GM21528 (cell line): Measurements from ENCODE around the gene NPAS1.

Experiments used
- ATAC-seq: cut with Tn5 transposase; IDR thresholded peaks from one replicate; pipeline ENCODE4 v1.9.1; 2021; ENCODE audit warnings: mild to moderate bottlenecking, moderate library complexity; ENCODE audit not compliant: unreplicated experiment, low FRiP score

Gene NPAS1

DNA sequence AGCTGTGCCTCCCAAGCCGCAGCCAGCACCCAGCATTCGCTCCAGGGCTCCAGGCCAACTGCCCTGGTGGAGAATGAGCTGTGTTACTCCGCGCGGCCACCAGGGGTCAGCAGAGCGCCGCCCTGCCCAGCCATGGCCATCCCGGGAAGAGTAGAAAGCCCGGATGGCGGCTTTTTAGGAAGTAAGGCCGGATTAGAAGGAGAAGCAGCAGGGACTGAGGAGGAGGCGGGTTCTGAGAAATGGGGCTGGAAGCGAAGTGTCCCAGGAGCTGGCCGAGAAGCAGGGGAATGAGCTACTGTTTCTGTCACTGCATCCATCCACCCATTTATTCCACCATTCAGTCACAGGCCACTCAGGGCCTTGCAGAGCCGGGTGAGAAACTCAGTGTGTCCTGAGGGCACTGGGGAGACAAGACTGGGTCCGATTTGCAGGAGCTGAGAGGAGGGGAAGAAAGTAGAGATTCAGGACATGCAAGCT lies 6.6 kb upstream of the NPAS1 start:
- no peak for ATAC-seq

DNA sequence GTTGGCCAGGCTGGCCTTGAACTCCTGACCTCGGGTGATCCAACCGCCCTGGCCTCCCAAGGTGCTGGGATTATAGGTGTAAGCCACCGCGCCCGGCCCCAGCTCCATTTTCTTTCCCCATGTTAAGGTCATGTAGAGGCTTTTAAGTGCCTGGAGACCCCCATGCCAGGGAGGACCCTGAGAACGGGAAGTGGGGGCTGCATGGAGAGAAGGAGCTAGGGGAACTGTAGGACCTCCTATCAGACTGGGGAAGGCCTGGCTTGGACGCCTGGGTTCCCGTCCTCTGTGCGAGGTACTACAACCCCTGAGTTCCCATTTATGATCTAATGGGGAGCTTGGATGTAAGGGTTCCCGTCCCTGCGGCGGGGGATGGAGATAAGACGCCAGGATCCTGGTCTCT lies 714 bp upstream of the NPAS1 start:
- no peak for ATAC-seq

DNA sequence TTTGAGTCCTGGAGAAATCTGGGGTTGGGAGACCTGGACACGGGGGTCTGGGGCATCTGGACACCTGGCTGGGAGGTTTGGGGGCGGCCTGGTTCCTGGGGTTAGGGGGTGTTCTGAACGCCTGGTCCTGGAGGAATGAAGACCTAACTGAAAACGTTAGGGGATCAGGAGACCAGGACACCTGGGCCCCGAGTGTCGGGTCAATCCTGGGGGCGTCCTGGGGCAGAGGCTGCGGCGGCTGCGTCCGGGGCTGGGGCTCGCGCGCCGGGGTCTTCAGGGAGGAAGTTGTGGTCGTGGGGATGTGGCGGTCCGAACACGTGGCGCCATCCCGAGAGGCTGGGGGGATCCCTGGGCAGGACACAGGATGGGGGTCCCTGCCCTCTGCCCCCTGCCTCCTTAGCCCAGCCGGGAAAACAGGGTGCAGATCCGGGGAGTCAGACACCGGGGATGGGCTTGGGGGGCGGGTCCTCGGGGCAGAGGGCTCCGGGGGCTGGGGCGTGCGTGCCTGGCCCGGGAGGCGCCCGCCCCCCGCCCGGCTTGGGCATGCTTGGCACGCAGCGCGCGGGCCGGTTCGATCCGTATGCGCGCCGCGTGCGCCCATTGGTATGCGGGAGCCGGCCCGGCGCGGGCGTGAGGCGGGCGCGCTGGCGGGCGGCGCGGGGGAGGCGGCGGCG lies 632 bp downstream of the NPAS1 start:
- ATAC-seq: no peak

DNA sequence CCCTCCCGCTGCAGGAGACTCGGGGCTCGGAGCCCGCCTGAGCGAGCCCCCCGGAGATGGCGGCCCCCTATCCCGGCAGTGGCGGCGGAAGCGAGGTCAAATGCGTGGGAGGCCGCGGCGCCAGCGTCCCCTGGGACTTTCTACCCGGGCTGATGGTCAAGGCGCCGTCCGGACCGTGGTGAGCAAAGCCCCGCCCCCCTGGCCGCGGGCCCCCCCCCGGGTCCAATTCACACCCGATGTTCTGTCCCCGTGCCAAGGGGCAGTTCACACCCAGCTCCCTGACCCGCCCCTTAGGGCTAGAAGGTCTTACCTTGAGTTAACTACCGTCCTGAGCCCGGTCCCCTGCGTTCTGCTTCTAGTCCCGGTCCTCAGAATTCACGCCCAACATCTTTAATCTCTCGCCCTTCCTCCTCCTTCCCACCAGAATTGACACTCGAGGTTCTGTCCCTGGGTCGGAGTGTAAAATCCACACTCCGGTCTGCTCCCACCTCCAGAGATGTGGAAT lies 1.4 kb downstream of the NPAS1 start:
- no peak for ATAC-seq

DNA sequence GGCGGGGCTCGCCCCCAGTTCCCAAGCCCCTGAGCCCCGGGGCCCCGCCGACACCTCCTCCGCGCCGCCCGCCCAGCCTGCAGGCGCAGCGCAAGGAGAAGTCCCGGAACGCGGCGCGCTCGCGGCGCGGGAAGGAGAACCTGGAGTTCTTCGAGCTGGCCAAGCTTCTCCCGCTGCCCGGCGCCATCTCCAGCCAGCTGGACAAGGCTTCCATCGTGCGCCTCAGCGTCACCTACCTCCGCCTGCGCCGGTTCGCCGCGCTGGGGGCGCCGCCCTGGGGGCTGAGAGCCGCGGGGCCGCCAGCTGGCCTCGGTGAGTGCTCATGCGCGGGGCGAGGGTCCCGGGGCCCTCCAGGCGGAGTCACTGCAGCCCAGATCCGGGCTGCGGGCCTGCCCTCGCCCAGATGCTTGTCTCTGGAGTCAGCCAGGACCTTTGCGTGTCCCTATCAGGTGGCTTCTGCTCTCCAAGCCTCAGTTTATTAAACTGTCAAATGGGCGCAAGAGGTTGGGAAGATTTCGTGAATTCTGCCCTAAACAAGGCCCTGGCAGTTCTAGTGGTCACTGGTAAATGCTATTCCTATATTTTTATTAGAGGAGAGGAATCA lies 2.0 kb downstream of the NPAS1 start:
- ATAC-seq: no peak

DNA sequence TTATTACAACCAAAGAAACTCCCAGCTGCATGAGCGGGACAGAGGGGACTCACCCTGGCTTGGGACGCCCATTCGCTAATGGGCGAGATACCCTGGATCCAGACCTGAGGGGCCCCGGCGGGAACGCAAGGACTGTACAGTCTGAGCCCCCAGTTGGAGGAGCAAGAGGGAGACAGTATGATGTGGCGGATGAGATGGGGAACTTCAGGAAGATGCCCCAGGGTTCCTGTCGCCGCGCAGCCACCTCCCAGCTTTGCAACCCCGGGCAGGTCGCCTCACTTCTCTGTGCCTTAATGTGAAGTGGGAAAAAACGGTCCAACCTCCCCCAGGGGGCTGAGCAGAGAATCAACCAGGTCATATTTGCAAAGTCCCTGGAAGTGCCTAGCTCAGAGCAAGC lies 2.5 kb downstream of the NPAS1 start:
- ATAC-seq: no peak

DNA sequence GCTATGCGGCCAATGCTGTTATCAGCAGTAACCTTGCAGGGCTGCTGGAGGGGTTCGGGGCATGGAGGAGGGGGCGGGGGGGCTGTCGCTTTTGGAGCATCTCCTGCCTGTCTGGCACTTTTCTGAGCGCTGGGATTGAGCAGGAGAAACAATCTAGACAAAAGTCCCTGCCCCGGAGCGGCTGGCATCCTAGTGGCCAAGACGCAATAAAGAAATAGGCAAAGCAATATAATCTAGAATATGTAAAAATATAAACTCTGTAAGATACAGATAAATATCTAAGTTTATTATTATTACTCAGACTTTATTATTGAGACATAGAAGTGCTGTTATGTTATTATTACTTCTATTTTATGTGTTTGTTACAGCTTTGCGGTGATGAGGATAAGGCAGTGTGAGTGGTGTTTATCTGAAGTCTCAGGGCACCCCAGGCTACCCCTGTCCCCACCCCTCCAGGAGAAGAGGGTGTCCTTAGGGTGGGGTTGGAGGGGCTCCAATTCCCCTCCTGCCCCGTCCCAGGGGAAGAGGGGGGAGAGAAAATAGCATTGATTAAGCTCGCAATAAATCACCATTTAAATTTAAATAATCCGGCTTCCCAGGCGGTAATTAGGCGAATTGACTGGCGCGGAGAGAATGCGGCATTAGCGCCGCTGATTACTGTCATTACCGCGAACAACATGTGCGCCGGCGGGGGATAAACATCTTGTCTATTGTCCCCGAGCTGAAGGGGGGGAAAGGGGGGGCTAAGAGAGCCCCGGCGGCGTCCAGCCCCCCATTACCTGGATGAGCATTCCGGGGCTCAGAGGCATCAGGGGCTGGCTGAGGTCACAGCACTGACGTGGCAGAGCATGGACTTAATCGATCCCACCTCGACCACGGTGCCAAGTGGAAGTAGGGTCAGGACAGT lies 3.2 kb downstream of the NPAS1 start:
- ATAC-seq: no peak

DNA sequence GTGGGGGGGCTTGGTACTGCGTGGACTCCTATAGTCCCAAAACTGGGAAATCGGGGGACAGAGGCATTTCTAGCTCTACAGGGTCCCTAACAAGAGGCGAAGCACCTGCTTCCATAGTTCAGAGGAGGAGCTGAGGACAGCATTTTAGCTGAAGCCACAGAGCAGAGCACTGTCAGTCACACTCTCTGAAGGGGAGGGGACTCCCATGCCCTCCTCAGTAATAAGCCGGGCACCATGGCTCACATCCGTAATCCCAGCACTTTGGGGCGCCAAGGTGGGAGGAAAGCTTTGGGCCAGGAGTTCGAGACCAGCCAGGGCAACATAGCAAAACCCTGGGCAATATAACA lies 3.8 kb downstream of the NPAS1 start:
- no peak for ATAC-seq

DNA sequence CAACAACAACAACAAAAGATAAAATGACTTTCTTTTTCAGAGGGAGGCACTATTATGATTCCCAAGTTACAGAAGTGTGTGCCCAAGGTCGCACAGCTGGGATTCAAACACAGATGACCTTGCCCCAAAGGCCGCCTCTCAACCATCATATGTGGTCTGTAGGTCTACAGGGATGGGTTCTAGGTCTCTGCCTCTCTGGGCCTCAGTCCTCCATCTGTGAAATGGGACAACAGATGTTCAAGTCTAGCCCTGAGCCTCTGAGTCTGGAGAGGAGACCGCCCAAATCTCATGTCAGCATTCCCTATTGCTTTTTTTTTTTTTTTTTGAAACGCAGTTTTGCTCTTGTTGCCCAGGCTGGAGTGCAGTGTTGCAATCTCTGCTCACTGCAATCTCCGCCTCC lies 4.9 kb downstream of the NPAS1 start:
- ATAC-seq: no peak

DNA sequence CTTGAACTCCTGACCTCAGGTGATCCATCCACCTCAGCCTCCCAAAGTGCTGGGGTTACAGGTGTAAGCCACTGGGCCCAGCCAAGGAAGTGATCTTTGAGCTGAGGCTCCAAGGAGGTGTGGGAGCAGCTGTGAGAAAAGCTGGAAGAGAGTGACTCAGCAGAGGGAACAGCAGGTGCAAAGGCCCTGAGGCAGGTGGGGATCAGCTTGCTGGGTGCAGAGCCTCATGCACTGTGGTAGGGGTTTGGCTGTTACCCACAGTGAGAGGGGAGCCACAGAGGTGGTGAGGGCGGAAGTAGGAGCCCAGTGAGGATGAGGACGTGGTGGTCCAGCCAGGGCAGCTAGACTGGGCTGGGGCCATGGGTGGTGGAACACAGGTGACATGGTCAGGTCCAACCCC lies 6.5 kb downstream of the NPAS1 start:
- ATAC-seq: no peak

DNA sequence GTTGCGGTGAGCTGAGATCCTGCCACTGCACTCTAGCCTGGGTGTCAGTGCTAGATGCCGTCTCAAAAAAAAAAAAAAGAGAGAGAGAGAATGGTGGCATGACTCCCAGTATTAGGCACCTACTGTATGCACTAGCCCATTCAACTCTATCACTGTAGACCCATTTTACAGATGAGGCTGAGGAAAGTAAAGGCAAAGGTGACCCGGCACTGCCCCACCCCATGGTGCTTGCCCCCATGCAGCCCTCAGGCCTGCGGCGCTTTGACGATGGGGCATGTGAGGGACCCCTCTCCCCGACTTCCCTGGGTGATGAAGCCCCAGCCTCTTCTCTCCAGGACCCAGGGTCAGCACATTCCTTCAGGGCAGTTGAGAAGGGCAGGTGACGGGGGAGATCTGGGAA lies 7.3 kb downstream of the NPAS1 start:
- no peak for ATAC-seq

DNA sequence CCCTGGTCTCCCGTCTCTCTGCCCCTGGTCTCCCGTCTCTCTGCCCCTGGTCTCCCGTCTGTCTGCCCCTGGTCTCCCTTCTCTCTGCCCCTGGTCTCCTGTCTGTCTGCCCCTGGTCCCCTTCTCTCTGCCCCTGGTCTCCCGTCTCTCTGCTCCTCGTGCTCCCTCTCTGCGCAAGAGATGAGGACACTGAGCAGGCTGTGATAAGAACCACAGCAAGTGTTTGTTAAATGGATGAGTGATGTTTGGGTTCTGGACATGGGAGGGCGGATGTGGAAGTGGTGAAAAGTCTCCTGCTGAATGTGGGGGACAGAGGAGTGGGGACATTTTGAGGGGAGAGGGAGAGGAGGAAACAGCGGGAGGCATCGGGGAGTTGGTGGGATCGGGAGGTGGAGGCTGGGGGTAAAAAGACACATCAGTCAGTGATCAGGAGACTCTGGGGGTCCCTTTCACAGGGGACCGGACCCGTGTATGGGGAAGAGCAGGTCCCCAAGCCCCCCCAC lies 8.0 kb downstream of the NPAS1 start:
- ATAC-seq: no peak

DNA sequence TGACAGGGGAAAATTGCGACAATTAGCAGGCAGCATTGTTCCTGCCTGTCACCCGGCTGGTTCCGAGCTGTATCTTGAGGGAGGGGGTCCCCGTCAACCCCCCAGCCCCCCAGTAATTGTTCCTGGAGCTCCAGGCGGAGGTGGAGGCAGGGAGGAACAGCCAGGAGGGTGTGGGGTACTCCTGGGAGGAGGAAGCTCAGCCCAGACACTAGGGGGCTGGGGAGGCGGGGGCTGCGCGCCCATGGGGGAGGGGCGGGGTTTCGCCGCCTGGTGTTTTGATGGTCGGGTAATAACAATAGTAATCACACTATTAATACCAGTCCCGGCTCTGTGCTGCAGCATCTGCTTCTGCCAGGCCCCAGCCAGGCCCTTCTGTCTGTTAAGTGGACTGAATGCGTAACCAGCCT lies 8.6 kb downstream of the NPAS1 start:
- no peak for ATAC-seq

DNA sequence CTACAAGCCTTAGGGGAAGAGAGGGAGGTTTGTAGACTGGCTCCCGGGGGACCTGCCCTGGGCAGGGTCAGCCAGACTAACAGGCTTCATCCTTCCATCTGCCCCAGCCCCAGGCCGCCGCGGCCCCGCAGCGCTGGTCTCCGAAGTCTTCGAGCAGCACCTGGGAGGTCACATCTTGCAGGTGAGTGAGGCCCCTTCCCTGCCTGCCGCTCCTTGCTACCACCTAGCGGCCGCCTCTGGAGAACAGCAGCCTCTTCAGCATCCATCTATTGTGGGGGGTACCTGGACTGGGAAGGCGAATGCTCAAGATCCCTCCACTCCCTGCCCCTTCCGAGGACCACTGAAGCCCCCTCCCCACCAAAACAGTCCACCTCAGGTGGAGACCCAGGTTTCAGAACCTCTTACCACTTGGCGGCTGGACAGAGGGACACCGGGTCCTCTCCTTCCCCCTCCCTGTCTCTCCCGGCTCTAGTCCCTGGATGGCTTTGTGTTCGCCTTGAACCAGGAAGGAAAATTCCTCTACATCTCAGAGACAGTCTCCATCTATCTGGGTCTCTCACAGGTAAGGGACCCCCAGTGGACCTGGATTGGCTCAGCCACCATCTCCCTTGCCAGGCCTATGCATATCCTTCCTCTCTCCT lies 12.7 kb downstream of the NPAS1 start:
- ATAC-seq: no peak

DNA sequence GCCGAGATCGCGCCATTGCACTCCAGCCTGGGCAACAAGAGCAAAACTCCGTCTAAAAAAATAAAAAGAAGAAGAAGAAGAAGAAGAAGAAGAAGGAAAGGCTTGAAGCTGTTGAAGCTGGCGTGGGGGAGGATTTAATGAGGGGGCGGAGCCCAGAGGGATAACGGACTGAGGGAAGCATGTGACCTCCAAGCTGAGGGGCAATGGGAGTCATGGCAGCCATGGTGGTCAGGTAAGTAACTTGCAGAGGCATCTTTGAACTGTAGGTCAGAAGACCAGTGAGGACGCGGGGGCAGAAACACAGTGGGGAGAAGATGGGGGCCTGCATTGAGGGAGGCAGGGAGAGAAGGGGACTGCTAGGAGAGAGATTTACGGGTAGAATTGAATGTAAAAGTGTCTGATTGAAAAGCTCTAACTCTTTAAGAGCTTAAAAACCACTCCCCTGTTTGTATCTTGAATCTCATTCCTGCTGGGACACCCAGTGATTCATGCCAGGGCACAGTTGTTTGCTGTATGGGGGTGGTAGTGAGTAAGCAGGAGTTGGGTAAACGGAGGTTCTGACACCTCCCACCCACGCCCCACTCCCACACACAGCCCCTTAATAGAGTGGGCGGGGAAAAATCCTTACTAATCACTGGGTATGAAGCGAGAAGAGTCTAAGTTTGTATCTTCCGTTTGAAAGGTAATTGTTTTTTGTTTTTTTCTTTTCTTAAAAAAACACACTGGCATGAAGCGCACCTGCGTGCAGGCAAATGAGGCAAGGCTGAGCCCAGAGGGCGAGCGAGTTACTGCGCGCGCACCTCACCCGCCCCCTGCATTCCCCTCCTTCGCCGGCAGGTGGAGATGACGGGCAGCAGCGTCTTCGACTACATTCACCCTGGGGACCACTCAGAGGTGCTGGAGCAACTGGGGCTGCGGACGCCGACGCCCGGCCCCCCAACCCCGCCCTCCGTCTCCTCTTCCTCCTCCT lies 15.8 kb downstream of the NPAS1 start:
- peak; percentile 72 for ATAC-seq

DNA sequence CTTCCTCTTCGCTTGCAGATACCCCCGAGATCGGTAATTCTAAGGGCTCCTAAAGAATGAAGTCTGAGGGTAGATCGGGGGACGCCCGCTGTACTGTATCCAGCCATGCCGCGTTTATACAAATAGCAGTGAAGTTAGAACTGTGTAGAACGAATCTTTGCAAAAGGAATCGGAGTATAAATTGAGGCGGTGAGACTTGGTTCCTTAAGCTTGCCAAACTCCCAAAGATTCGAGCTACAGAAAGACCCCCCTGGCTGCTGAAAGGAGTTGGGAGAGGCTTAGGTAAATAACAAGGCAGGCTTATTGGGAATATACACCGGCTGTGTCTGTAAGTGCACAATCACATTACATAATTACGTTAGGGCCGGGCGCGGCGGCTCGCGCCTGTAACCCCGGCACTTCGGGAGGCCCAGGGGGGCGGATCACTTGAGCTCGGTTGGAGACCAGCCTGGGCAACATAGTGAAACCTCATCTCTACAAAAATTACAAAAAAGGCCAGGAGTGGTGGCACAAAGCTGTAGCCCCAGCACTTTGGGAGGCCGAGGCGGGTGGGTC lies 16.5 kb downstream of the NPAS1 start:
- peak; percentile 34 for ATAC-seq

DNA sequence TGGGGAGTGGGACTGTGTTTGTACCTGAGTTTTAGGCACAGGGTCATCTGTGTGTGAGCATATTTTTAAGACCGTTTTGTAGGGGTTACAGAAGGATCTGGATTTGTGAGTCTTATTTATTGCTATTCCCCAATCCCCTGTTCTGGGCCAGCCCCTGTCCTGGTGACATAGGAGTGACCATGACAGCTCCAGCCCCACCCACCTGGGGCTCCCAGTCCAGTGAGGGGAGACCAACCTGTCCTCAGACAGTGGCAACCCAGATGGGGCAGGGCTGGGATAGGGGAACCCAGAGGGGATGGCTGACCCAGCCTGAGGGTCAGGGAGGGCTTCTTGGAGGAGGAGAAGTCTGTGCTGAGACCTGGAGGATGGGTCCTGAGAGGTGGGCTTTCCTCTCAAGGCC lies 18.1 kb downstream of the NPAS1 start:
- no peak for ATAC-seq

DNA sequence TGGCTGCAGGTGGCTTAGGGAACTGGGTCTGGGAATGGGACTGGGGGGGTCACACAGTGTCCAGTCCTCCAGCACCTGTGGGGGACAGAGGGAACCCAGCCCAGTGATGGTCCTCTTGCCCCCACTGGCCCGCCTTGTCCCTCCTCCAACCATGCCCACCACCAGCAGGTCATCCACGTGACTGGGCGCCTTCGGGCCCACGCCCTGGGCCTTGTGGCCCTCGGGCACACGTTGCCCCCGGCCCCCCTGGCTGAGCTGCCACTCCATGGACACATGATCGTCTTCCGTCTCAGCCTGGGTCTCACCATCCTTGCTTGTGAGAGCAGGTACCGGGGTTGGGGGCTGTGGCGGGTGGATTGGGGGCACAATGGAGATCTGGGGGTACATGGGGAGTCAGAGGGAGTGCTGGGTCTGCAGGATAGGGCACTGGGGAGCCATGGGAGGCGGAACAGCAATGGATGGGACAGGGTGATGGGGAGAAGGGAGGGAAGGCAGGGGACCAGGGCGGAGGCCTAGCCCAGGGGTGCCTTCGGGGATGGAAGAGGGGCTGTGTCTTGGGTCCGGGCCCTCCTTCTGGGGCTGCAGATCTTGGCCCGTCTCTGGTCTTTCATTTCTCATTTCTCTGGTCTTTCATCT lies 19.7 kb downstream of the NPAS1 start:
- no peak for ATAC-seq

DNA sequence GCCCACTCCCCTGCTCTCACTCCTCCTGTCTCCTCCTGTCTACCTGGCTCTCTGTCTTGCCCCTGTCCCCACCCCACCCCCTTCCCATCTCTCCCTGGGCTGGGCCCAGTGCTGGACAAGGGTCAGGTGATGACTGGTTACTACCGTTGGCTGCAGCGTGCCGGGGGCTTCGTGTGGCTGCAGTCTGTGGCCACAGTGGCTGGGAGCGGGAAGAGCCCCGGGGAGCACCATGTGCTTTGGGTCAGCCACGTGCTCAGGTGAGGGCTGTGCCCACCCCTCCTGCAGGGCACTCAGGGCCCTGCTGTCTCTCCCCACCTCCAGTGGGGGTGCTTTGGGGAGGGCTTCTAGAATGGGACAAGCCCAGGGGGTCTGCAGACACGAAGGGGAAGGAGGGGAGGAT lies 21.2 kb downstream of the NPAS1 start:
- no peak for ATAC-seq
